Measurements from ENCODE around the gene IL17F. TPM values are rescaled to one million over a fixed set of nuclear protein-coding genes. Genes with fewer than 3 reads are reported as not detected.

The IL17F gene
- total RNA-seq, 1 donor from 2014 or later, result not detected

DNA sequence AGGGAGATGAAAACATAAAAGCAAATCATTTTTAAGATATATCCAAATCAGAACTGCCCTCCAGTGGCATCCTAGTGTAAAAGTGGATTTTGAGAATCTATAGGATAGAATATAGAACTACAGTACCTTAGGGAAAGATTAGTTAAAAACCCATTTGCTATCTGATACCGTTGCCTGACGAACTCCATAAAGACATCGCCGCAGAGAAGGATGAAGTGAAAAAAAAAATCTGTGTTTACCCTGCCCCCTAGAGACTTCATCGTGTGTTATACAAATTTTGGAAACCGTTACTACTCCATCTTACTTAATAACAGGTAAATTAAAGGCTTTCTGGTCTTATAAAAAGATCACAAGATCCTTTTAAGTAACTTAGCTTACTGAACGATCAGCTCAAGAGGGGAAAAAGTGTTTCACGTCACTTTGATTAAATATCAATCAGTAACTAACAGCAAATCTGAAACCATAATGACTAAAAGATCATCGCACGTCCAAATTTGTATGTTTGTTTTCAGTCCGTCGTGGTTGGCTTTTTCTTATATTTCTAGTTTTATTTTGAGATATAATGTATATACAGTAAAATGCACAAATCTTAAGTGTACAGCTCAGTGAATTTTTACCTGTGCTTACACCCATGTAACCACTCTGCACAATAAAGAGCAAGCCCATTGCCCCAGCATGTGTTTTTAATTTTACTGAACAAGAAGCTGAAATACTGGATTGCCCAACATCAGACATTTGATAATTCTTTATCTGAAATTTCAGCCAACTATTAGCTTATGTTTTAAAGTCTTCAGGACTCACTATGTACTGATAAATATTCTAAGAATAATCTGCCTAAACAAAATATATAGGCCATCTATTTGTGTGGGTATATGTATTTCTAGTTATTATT is 41.1 kb upstream of the IL17F start:
- H3K27ac Mint-ChIP-seq (ENCODE audit: unreplicated experiment), result no peak overlapping the region
- peak; percentile 70 for TF ChIP-seq CTCF (IDR thresholded peaks at IDR 0.05)
- no peak overlapping the region for H3K4me3 Mint-ChIP-seq (ENCODE audit: unreplicated experiment)
- no peaks in the 10 kb centered on the region for H3K9me3 Mint-ChIP-seq (ENCODE audit: low read depth)
- no peak for DNase-seq (ENCODE audit: low spot score)
- peaks cover 13% of the 10 kb centered on the region for H3K36me3 Mint-ChIP-seq (ENCODE audit: low read depth)
- no peaks in the 10 kb centered on the region for H3K27me3 Mint-ChIP-seq (ENCODE audit: low read depth)
- peaks cover 14% of the 10 kb centered on the region for H3K4me1 Mint-ChIP-seq (ENCODE audit: low read depth)

GRCh38 chr6:52284460-52285176 is 40.3 kb upstream of the IL17F start, which contains the start of gene MCM3:
Gene MCM3, minus strand, starts transcription at chr6:52284742. Its CDS starts 68 bp downstream, at chr6:52284674.
- Mint-ChIP-seq H3K27me3 (ENCODE audit: low read depth) (no peaks in the 10 kb centered on the region), H3K9me3 (ENCODE audit: low read depth) (no peaks in the 10 kb centered on the region), H3K4me1 (ENCODE audit: low read depth) (peaks cover 14% of the 10 kb centered on the region), H3K27ac (ENCODE audit: unreplicated experiment) (no peak within 1 kb of the TSS), H3K4me3 (ENCODE audit: unreplicated experiment) (no peak within 1 kb of the TSS), H3K36me3 (ENCODE audit: low read depth) (peaks cover 16% of the 10 kb centered on the region)
- TF ChIP-seq CTCF (IDR thresholded peaks at IDR 0.05), result no peak
- DNase-seq (ENCODE audit: low spot score), result peak; percentile 97

DNA sequence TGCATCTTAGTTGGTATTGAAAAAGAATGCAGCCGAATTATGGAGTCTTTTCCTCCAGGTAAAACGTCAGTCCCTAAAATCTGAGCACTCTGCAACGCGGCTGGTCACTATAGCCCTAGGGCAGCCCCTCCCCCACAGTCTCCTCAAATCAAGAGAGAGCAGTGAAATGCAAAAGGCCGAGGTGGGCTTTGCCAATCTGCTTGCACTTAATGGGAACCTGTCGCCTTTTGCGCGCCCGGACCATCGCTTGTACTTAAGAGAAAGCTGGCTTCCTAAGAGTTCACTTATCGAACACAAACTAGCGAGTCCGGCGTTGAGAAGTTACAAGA is 39.8 kb upstream of the IL17F start:
- no peak for DNase-seq (ENCODE audit: low spot score)
- H3K27ac Mint-ChIP-seq (ENCODE audit: unreplicated experiment), result no peak overlapping the region
- no peaks in the 10 kb centered on the region for H3K27me3 Mint-ChIP-seq (ENCODE audit: low read depth)
- H3K4me1 Mint-ChIP-seq (ENCODE audit: low read depth), result peaks cover 14% of the 10 kb centered on the region
- TF ChIP-seq CTCF (IDR thresholded peaks at IDR 0.05), result no peak
- no peak overlapping the region for H3K4me3 Mint-ChIP-seq (ENCODE audit: unreplicated experiment)
- H3K9me3 Mint-ChIP-seq (ENCODE audit: low read depth), result no peaks in the 10 kb centered on the region
- H3K36me3 Mint-ChIP-seq (ENCODE audit: low read depth), result peaks cover 17% of the 10 kb centered on the region

GRCh38 chr6:52283111-52283510 is 38.8 kb upstream of the IL17F start:
- Mint-ChIP-seq H3K27ac (ENCODE audit: unreplicated experiment) (no peak overlapping the region), H3K9me3 (ENCODE audit: low read depth) (no peaks in the 10 kb centered on the region), H3K4me3 (ENCODE audit: unreplicated experiment) (peak overlapping the region; percentile 46), H3K4me1 (ENCODE audit: low read depth) (peaks cover 14% of the 10 kb centered on the region), H3K27me3 (ENCODE audit: low read depth) (no peaks in the 10 kb centered on the region), H3K36me3 (ENCODE audit: low read depth) (peaks cover 19% of the 10 kb centered on the region)
- no peak for TF ChIP-seq CTCF (IDR thresholded peaks at IDR 0.05)
- DNase-seq (ENCODE audit: low spot score), result no peak

GRCh38 chr6:52276130-52276529 is 31.8 kb upstream of the IL17F start:
- Mint-ChIP-seq H3K4me1 (ENCODE audit: low read depth) (no peaks in the 10 kb centered on the region), H3K36me3 (ENCODE audit: low read depth) (peaks cover 30% of the 10 kb centered on the region), H3K27ac (ENCODE audit: unreplicated experiment) (no peak overlapping the region), H3K4me3 (ENCODE audit: unreplicated experiment) (no peak overlapping the region), H3K9me3 (ENCODE audit: low read depth) (no peaks in the 10 kb centered on the region), H3K27me3 (ENCODE audit: low read depth) (no peaks in the 10 kb centered on the region)
- no peak for DNase-seq (ENCODE audit: low spot score)
- no peak for TF ChIP-seq CTCF (IDR thresholded peaks at IDR 0.05)

Measured in chondrocyte (in vitro differentiated cells).